ENCODE data around the gene BRD7. TPM values are rescaled to one million over a fixed set of nuclear protein-coding genes. Genes with fewer than 3 reads are reported as not detected.

BRD7 gene
- total and polyA plus RNA-seq, 10 of the 15 experiments (the other 5 are each of a cell fraction or from before 2014, with no cell fraction given) = 16.9 to 74.7 (median 52.0) TPM

DNA sequence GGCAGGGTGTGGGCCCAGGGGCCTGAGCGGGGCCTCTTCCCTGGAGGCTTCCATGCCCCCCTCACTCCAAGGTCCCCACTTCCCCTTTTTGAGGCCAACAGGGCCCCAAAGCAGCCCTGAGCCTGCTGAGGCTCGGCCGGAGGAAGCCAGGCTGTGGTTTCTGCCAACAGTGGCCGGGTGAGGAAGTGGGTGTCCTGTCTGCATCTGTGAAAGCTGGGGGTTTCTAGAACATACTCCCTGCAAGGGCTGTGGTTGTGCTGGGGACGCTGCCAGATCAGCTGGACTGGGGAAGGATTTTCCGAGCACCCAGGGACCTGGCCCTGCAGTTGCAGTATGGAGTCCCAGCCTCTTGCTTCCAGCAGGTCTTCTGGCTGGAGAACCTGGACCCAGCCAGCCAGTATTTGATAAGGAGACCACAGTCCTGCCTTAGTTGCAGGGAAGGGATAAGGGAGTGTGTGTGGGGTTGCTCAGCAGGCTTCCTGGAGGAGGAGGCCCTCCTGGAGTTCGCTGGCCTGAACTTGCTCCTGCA lies 86.7 kb downstream of the BRD7 start (continued):
- TF ChIP-seq, protein P1, sequence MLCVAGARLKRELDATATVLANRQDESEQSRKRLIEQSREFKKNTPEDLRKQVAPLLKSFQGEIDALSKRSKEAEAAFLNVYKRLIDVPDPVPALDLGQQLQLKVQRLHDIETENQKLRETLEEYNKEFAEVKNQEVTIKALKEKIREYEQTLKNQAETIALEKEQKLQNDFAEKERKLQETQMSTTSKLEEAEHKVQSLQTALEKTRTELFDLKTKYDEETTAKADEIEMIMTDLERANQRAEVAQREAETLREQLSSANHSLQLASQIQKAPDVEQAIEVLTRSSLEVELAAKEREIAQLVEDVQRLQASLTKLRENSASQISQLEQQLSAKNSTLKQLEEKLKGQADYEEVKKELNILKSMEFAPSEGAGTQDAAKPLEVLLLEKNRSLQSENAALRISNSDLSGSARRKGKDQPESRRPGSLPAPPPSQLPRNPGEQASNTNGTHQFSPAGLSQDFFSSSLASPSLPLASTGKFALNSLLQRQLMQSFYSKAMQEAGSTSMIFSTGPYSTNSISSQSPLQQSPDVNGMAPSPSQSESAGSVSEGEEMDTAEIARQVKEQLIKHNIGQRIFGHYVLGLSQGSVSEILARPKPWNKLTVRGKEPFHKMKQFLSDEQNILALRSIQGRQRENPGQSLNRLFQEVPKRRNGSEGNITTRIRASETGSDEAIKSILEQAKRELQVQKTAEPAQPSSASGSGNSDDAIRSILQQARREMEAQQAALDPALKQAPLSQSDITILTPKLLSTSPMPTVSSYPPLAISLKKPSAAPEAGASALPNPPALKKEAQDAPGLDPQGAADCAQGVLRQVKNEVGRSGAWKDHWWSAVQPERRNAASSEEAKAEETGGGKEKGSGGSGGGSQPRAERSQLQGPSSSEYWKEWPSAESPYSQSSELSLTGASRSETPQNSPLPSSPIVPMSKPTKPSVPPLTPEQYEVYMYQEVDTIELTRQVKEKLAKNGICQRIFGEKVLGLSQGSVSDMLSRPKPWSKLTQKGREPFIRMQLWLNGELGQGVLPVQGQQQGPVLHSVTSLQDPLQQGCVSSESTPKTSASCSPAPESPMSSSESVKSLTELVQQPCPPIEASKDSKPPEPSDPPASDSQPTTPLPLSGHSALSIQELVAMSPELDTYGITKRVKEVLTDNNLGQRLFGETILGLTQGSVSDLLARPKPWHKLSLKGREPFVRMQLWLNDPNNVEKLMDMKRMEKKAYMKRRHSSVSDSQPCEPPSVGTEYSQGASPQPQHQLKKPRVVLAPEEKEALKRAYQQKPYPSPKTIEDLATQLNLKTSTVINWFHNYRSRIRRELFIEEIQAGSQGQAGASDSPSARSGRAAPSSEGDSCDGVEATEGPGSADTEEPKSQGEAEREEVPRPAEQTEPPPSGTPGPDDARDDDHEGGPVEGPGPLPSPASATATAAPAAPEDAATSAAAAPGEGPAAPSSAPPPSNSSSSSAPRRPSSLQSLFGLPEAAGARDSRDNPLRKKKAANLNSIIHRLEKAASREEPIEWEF (IDR thresholded peaks at IDR 0.05; ENCODE audit: insufficient replicate concordance, low read depth, low read length) = peak; percentile 55
- TF ChIP-seq YY1 (IDR thresholded peaks at IDR 0.05; ENCODE audit: low read depth, low read length) = peak; percentile 53; the same call in 1 of the 2 replicates
- peak; percentile 61 for TF ChIP-seq MYC (IDR thresholded peaks at IDR 0.05; ENCODE audit: insufficient read depth, insufficient read length, insufficient replicate concordance, low read length, severe bottlenecking)
- no peak for TF ChIP-seq CEBPB (IDR thresholded peaks at IDR 0.05; ENCODE audit: borderline replicate concordance in 1 of 2, low read depth in 2 of 2, low read length in 2 of 2)
- peak; percentile 99 for TF ChIP-seq RUNX3 (IDR thresholded peaks at IDR 0.05; ENCODE audit: low read length)
- peak; percentile 24; the same call in 1 of the 2 replicates for TF ChIP-seq TARDBP (IDR thresholded peaks at IDR 0.05; ENCODE audit: borderline replicate concordance)
- peak; percentile 83 for TF ChIP-seq CREM (IDR thresholded peaks at IDR 0.05; ENCODE audit: low read depth)
- TF ChIP-seq, protein P2, sequence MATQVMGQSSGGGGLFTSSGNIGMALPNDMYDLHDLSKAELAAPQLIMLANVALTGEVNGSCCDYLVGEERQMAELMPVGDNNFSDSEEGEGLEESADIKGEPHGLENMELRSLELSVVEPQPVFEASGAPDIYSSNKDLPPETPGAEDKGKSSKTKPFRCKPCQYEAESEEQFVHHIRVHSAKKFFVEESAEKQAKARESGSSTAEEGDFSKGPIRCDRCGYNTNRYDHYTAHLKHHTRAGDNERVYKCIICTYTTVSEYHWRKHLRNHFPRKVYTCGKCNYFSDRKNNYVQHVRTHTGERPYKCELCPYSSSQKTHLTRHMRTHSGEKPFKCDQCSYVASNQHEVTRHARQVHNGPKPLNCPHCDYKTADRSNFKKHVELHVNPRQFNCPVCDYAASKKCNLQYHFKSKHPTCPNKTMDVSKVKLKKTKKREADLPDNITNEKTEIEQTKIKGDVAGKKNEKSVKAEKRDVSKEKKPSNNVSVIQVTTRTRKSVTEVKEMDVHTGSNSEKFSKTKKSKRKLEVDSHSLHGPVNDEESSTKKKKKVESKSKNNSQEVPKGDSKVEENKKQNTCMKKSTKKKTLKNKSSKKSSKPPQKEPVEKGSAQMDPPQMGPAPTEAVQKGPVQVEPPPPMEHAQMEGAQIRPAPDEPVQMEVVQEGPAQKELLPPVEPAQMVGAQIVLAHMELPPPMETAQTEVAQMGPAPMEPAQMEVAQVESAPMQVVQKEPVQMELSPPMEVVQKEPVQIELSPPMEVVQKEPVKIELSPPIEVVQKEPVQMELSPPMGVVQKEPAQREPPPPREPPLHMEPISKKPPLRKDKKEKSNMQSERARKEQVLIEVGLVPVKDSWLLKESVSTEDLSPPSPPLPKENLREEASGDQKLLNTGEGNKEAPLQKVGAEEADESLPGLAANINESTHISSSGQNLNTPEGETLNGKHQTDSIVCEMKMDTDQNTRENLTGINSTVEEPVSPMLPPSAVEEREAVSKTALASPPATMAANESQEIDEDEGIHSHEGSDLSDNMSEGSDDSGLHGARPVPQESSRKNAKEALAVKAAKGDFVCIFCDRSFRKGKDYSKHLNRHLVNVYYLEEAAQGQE (IDR thresholded peaks at IDR 0.05; ENCODE audit: low read depth, low read length) = 0 out of 2 replicates have a peak, but pooled peaks have one; percentile 8
- TF ChIP-seq RCOR1 (conservative IDR thresholded peaks at IDR 0.05; ENCODE audit: low read depth, low read length) = peak; percentile 93; the same call in 1 of the 2 replicates
- TF ChIP-seq ETV6 (conservative IDR thresholded peaks at IDR 0.05 in 1 of 2, IDR thresholded peaks at IDR 0.05 in 1 of 2; ENCODE audit: borderline replicate concordance in 1 of 2, low read depth in 1 of 2) = peak in 1 of 2 experiments; percentile 92; a peak in 2 of 4 replicates
- no peak for TF ChIP-seq RBBP5 (conservative IDR thresholded peaks at IDR 0.05)
- peak; percentile 100 for TF ChIP-seq GATAD2B (conservative IDR thresholded peaks at IDR 0.05; ENCODE audit: low read depth)
- peak; percentile 70; the same call in 1 of the 2 replicates for TF ChIP-seq TCF3 (IDR thresholded peaks at IDR 0.05; ENCODE audit: borderline replicate concordance, insufficient read depth, low read depth, low read length)
- TF ChIP-seq, protein P3, sequence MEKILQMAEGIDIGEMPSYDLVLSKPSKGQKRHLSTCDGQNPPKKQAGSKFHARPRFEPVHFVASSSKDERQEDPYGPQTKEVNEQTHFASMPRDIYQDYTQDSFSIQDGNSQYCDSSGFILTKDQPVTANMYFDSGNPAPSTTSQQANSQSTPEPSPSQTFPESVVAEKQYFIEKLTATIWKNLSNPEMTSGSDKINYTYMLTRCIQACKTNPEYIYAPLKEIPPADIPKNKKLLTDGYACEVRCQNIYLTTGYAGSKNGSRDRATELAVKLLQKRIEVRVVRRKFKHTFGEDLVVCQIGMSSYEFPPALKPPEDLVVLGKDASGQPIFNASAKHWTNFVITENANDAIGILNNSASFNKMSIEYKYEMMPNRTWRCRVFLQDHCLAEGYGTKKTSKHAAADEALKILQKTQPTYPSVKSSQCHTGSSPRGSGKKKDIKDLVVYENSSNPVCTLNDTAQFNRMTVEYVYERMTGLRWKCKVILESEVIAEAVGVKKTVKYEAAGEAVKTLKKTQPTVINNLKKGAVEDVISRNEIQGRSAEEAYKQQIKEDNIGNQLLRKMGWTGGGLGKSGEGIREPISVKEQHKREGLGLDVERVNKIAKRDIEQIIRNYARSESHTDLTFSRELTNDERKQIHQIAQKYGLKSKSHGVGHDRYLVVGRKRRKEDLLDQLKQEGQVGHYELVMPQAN (conservative IDR thresholded peaks at IDR 0.05) = peak; percentile 71
- TF ChIP-seq MXI1 (IDR thresholded peaks at IDR 0.05; ENCODE audit: low read depth, low read length) = peak; percentile 56; the same call in 1 of the 2 replicates
- TF ChIP-seq CHD4 (IDR thresholded peaks at IDR 0.05) = no peak
- TF ChIP-seq ZNF274 (IDR thresholded peaks at IDR 0.05; ENCODE audit: insufficient read depth, insufficient read length) = no peak
- TF ChIP-seq FOXM1 (IDR thresholded peaks at IDR 0.05; ENCODE audit: low read depth, low read length) = peak; percentile 56; the same call in 1 of the 2 replicates
- TF ChIP-seq ZNF24 (IDR thresholded peaks at IDR 0.05) = peak; percentile 76
- TF ChIP-seq SIX5 (IDR thresholded peaks at IDR 0.05; ENCODE audit: low read depth, low read length, severe bottlenecking) = no peak

All from GM12878 (cell line).